RWPE2 (cell line): ENCODE data around the gene ZDHHC1.

Experiments
- ATAC-seq: fragments of 200-7000 bp; cut with Tn5 transposase; 3 replicates; pipeline ENCODE4 v1.9.1; 2021; ENCODE audit warnings: low read depth
- DNase-seq: peaks from one replicate; pipeline ENCODE4 v3.0.0-alpha.2; 2020; ENCODE audit warnings: low spot score
- H3K27ac ChIP-seq: fragments of 450-650 bp; 2 replicates; pipeline ENCODE4 v1.5.1; 2017; ENCODE audit warnings: mild to moderate bottlenecking; ENCODE audit not compliant: poor library complexity, severe bottlenecking
- H3K27me3 ChIP-seq: fragments of 250-450 bp; sonication (Bioruptor Pico); 2 replicates; pipeline ENCODE4 v1.5.1; 2021; ENCODE audit warnings: mild to moderate bottlenecking, moderate library complexity; ENCODE audit not compliant: insufficient read depth, poor library complexity, severe bottlenecking
- H3K36me3 ChIP-seq: fragments of 250-450 bp; sonication (Bioruptor Pico); 2 replicates; pipeline ENCODE4 v1.5.1; 2020; ENCODE audit warnings: low read depth, mild to moderate bottlenecking, moderate library complexity
- H3K4me1 ChIP-seq: fragments of 250-450 bp; sonication (Bioruptor Pico); 2 replicates; pipeline ENCODE4 v1.5.1; 2021; ENCODE audit warnings: mild to moderate bottlenecking, moderate library complexity; ENCODE audit not compliant: insufficient read depth, poor library complexity, severe bottlenecking
- H3K4me3 ChIP-seq: fragments of 250-450 bp; sonication (Bioruptor Pico); 2 replicates; pipeline ENCODE4 v1.5.1; 2021; ENCODE audit warnings: mild to moderate bottlenecking, moderate library complexity; ENCODE audit not compliant: severe bottlenecking
- H3K9me3 ChIP-seq: fragments of 250-450 bp; sonication (Bioruptor Pico); 2 replicates; pipeline ENCODE4 v1.5.1; 2021; ENCODE audit warnings: mild to moderate bottlenecking, moderate library complexity; ENCODE audit not compliant: severe bottlenecking
- CTCF ChIP-seq: fragments of 450-650 bp; IDR thresholded peaks from one replicate; pipeline ENCODE4 v1.5.1; 2017; ENCODE audit warnings: mild to moderate bottlenecking, moderate library complexity; ENCODE audit not compliant: poor library complexity, severe bottlenecking

Gene ZDHHC1

GRCh38 chr16:67426022-67426421 lies 9.7 kb upstream of the ZDHHC1 start:
- Histone ChIP-seq H3K27me3 (peaks cover 4% of the 10 kb centered on the region), H3K9me3 (no peaks in the 10 kb centered on the region), H3K36me3 (no peaks in the 10 kb centered on the region), H3K4me3 (no peak overlapping the region), H3K27ac (no peak overlapping the region), H3K4me1 (no peaks in the 10 kb centered on the region)
- TF ChIP-seq CTCF: no peak
- ATAC-seq: no peak
- no peak for DNase-seq

- H3K4me3 ChIP-seq: no peak overlapping the region
- H3K27ac ChIP-seq: no peak overlapping the region
- TF ChIP-seq CTCF: no peak
- ATAC-seq: no peak
- DNase-seq: no peak
- H3K27me3 ChIP-seq: peaks cover 4% of the 10 kb centered on the region
- H3K9me3 ChIP-seq: no peaks in the 10 kb centered on the region
- no peaks in the 10 kb centered on the region for H3K36me3 ChIP-seq
- H3K4me1 ChIP-seq: no peaks in the 10 kb centered on the region
These were observed 9.3 kb upstream of the ZDHHC1 start for GRCh38 chr16:67425580-67425979.

- H3K36me3 ChIP-seq: no peaks in the 10 kb centered on the region
- no peak for TF ChIP-seq CTCF
- DNase-seq (no peak), ATAC-seq (no peak)
- no peaks in the 10 kb centered on the region for H3K9me3 ChIP-seq
- H3K4me3 ChIP-seq: no peak overlapping the region
- H3K27ac ChIP-seq: no peak overlapping the region
- no peaks in the 10 kb centered on the region for H3K4me1 ChIP-seq
- H3K27me3 ChIP-seq: no peaks in the 10 kb centered on the region
These were observed 8.8 kb upstream of the ZDHHC1 start for GRCh38 chr16:67425061-67425460.

GRCh38 chr16:67424261-67424615 lies 8.0 kb upstream of the ZDHHC1 start:
- H3K27ac ChIP-seq: no peak overlapping the region
- H3K4me3 ChIP-seq: no peak overlapping the region

More at GRCh38 chr16:67424261-67424615, 8.0 kb upstream of the ZDHHC1 start:
- ATAC-seq (no peak), DNase-seq (no peak)
- Histone ChIP-seq H3K27me3 (no peaks in the 10 kb centered on the region), H3K36me3 (no peaks in the 10 kb centered on the region), H3K9me3 (no peaks in the 10 kb centered on the region), H3K4me1 (no peaks in the 10 kb centered on the region)
- no peak for TF ChIP-seq CTCF
